CD8-positive, alpha-beta memory T cell (primary cell): Measurements from ENCODE around the gene ATP13A3. TPM values are rescaled to one million over a fixed set of nuclear protein-coding genes. Genes with fewer than 3 reads are reported as not detected.

ENCODE experiments used
- CTCF ChIA-PET: fragments of 350-600 bp; sonication (Branson Sonifier 250); formaldehyde crosslinking; loops from one replicate; lab custom pipeline; 2021; ENCODE audit warnings: antibody characterized with exemption; lab: Charles Lee
- POLR2A ChIA-PET: fragments of 350-600 bp; sonication (Branson Sonifier 250); formaldehyde crosslinking; loops from one replicate; lab custom pipeline; 2021; ENCODE audit warnings: antibody characterized with exemption; lab: Charles Lee
- DNase-seq, 5 donors: peaks; one replicate each; pipeline versions ENCODE4 v3.0.0 to v3.0.0-alpha.2; 2020 to 2022; ENCODE audit warnings: mixed read lengths in 1 of 5
- H3K27ac ChIP-seq: one replicate; pipeline ENCODE4 v1.7.0; 2013; ENCODE audit warnings: low read depth, mild to moderate bottlenecking, low read length, moderate library complexity
- H3K27me3 ChIP-seq: 2 replicates; pipeline ENCODE4 v1.7.0; 2013; ENCODE audit warnings: low read length, mild to moderate bottlenecking; ENCODE audit not compliant: insufficient read depth, poor library complexity, severe bottlenecking
- H3K36me3 ChIP-seq: 2 replicates; pipeline ENCODE4 v1.7.0; 2013; ENCODE audit warnings: mild to moderate bottlenecking, low read length, moderate library complexity; ENCODE audit not compliant: insufficient read depth
- H3K4me1 ChIP-seq: 2 replicates; pipeline ENCODE4 v1.7.0; 2013; ENCODE audit warnings: mild to moderate bottlenecking, low read length, moderate library complexity; ENCODE audit not compliant: insufficient read depth
- H3K4me3 ChIP-seq: 2 replicates; pipeline ENCODE4 v1.7.0; 2013; ENCODE audit warnings: mild to moderate bottlenecking, low read length
- H3K9me3 ChIP-seq: 2 replicates; pipeline ENCODE4 v1.7.0; 2013; ENCODE audit warnings: mild to moderate bottlenecking, low read length
- H3K27ac Mint-ChIP-seq, 8 donors: one replicate each; pipeline ENCODE4 v1.8.0; 2020 to 2021; ENCODE audit warnings: mixed read lengths in 8 of 8, mild to moderate bottlenecking in 6 of 8, inconsistent platforms in 3 of 8, moderate library complexity in 3 of 8
- H3K27me3 Mint-ChIP-seq, 2 donors: one replicate each; pipeline ENCODE4 v1.8.0; 2020 to 2021; ENCODE audit warnings: mixed read lengths in 2 of 2, mild to moderate bottlenecking in 1 of 2, moderate library complexity in 1 of 2
- H3K36me3 Mint-ChIP-seq, 3 donors: one replicate each; pipeline ENCODE4 v1.8.0; 2020 to 2021; ENCODE audit warnings: mixed read lengths in 3 of 3, inconsistent platforms in 1 of 3, mild to moderate bottlenecking in 1 of 3
- H3K4me1 Mint-ChIP-seq, 3 donors: one replicate each; pipeline ENCODE4 v1.8.0; 2020 to 2021; ENCODE audit warnings: mixed read lengths in 3 of 3, inconsistent platforms in 1 of 3, mild to moderate bottlenecking in 1 of 3
- H3K4me3 Mint-ChIP-seq, 7 donors: one replicate each; pipeline ENCODE4 v1.8.0; 2020 to 2021; ENCODE audit warnings: mixed read lengths in 7 of 7, mild to moderate bottlenecking in 6 of 7, moderate library complexity in 4 of 7, inconsistent platforms in 2 of 7
- H3K9me3 Mint-ChIP-seq, 5 donors: one replicate each; pipeline ENCODE4 v1.8.0; 2020 to 2022; ENCODE audit warnings: mixed read lengths in 5 of 5, mild to moderate bottlenecking in 3 of 5, moderate library complexity in 2 of 5, inconsistent platforms in 1 of 5
- polyA plus RNA-seq: library from polyadenylated mRNA; unstranded; fragments of 300-500 nt; fragmentation: Illumina TruSeq; gene quantifications from one replicate; pipeline ENCODE4 v1.2.3, GENCODE V29; 2021
- total RNA-seq, 2 experiments: library from RNA; stranded (reverse); gene quantifications; one replicate each; pipeline ENCODE4 v1.2.3, GENCODE V29; 2021

The ATP13A3 gene
- total and polyA plus RNA-seq, 3 experiments from 2014 or later = 10.5 to 165 (median 144) TPM

DNA sequence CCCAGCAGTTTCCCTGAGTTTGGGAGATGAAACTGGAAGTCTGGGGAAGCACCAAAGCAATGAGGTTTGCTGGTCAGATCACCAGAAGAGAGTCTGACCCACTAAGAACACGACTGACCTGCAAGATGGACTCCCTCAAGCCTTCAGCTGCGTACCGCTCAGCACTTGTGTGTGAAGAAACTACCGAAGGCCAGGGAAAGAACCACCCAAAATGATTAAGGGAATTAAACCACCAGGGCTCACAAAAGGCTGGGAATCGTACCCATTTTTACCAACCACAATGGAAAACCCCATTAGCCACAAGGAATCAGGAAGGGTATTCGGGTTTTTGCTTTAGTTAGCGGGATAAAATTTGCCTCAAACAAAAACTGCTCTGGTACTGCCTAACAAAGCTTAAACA, 21.6 kb downstream of the ATP13A3 start:
- Histone ChIP-seq H3K27ac (no peak overlapping the region), H3K9me3 (no peaks in the 10 kb centered on the region), H3K4me3 (no peak overlapping the region), H3K27me3 (no peaks in the 10 kb centered on the region), H3K36me3 (peaks cover 5% of the 10 kb centered on the region), H3K4me1 (peaks cover 9% of the 10 kb centered on the region)
- no peaks in the 10 kb centered on the region for H3K9me3 Mint-ChIP-seq
- H3K4me3 Mint-ChIP-seq = peak overlapping the region in 1 of 7 donors; percentile 10
- no peaks in the 10 kb centered on the region for H3K27me3 Mint-ChIP-seq
- H3K27ac Mint-ChIP-seq = no peak overlapping the region
- peaks cover 16 to 24% (median 24%) of the 10 kb centered on the region in 3 donors for H3K4me1 Mint-ChIP-seq
- ChIA-PET CTCF (no interaction called here), POLR2A (no interaction called here)
- no peak for DNase-seq
- peaks cover 0 to 9% (median 5%) of the 10 kb centered on the region in 3 donors for H3K36me3 Mint-ChIP-seq

DNA sequence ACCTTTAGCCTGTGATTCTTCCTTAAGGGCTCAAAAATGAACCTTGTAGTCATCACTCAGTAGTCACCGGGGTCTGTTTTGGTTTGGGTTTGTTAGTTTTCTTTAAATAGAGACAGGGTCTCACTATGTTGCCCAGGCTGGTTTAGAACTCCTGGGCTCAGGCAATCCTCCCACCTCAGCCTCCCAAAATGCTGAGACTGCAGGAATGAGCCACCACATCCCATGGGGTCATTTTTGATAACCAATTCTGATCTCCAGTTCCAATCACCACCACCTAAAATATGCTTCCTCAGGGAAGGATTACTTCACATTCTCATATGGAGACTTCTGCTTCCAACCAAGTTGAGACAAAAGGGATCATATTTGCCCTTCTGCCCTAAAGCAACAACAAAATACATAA, 22.1 kb downstream of the ATP13A3 start:
- ChIA-PET CTCF (no interaction called here), POLR2A (no interaction called here)
- Mint-ChIP-seq H3K4me3 (no peak overlapping the region), H3K4me1 (peaks cover 16 to 24% (median 24%) of the 10 kb centered on the region in 3 donors), H3K27ac (peak overlapping the region in 3 of 8 donors; percentile 4 to 75 (median 38)), H3K36me3 (peaks cover 0 to 14% (median 6%) of the 10 kb centered on the region in 3 donors), H3K27me3 (no peaks in the 10 kb centered on the region), H3K9me3 (no peaks in the 10 kb centered on the region)
- H3K27me3 ChIP-seq = no peaks in the 10 kb centered on the region
- H3K27ac ChIP-seq = no peak overlapping the region
- DNase-seq = no peak
- H3K9me3 ChIP-seq = no peaks in the 10 kb centered on the region
- peaks cover 9% of the 10 kb centered on the region for H3K4me1 ChIP-seq
- peaks cover 5% of the 10 kb centered on the region for H3K36me3 ChIP-seq
- no peak overlapping the region for H3K4me3 ChIP-seq

DNA sequence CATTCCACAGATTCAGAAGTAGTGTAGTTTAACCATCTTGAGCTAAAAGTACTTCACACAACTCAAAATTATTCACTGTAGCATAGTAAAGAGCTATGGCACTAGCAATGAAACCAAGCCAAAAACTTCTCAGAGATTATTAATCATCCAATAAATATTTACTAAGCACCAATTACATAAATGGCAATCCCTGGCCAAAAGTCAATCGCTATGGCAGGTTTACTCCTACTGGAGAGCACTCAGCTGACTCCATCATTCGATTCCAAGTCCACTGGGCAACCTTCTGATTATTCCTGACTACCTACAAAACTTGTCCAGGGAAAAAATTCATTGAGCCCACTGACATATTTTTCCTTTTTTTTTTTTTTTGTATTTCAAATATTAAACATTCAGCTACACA, 23.9 kb downstream of the ATP13A3 start:
- H3K36me3 Mint-ChIP-seq = peaks cover 0 to 22% (median 12%) of the 10 kb centered on the region in 3 donors
- H3K4me1 Mint-ChIP-seq = peaks cover 16 to 24% (median 24%) of the 10 kb centered on the region in 3 donors
- H3K27ac Mint-ChIP-seq = no peak overlapping the region
- ChIA-PET CTCF (interaction anchor here (0.7 to 0.8 kb wide), 2 partner anchors 9 to 14 kb away, joined by 3 read pairs; no protein-coding TSS in a partner anchor), POLR2A (interaction anchor here (0.6 to 0.7 kb wide), 2 partner anchors 52 to 68 kb away, joined by 4 to 5 read pairs; no protein-coding TSS in a partner anchor)
- no peaks in the 10 kb centered on the region for H3K27me3 Mint-ChIP-seq
- no peak overlapping the region for H3K4me3 Mint-ChIP-seq
- peaks cover 8% of the 10 kb centered on the region for H3K36me3 ChIP-seq
- no peak overlapping the region for H3K27ac ChIP-seq
- H3K9me3 ChIP-seq = no peaks in the 10 kb centered on the region
- no peaks in the 10 kb centered on the region for H3K9me3 Mint-ChIP-seq
- no peak for DNase-seq
- H3K4me1 ChIP-seq = peaks cover 9% of the 10 kb centered on the region
- H3K27me3 ChIP-seq = no peaks in the 10 kb centered on the region
- H3K4me3 ChIP-seq = no peak overlapping the region

DNA sequence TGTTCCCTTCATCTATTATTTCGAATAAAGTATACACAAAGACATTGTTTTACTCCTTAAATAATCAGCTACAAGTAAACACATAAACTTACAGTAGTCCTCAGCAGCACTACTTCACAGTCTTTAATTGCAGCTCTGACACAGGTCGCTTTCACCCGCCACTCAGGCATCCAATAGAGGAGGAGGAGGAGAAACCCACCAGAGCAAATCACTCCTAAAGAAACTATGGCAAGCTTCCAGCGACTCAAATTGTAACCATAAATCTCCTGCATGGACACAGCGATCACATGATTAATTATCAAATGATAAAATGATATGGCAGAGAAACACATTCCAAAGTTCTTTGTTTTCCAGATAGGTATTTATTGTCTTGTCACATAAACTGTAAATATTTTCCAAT, 26.2 kb downstream of the ATP13A3 start:
- H3K27me3 ChIP-seq = no peaks in the 10 kb centered on the region
- H3K27ac ChIP-seq = no peak overlapping the region
- ChIA-PET CTCF (no interaction called here), POLR2A (no interaction called here)
- H3K36me3 ChIP-seq = peaks cover 8% of the 10 kb centered on the region
- H3K4me3 ChIP-seq = no peak overlapping the region
- Mint-ChIP-seq H3K27me3 (no peaks in the 10 kb centered on the region), H3K4me1 (peaks cover 8 to 14% (median 11%) of the 10 kb centered on the region in 3 donors), H3K36me3 (peaks cover 0 to 35% (median 14%) of the 10 kb centered on the region in 3 donors), H3K4me3 (no peak overlapping the region), H3K9me3 (no peaks in the 10 kb centered on the region), H3K27ac (peak overlapping the region in 1 of 8 donors; percentile 17)
- H3K9me3 ChIP-seq = no peaks in the 10 kb centered on the region
- H3K4me1 ChIP-seq = no peaks in the 10 kb centered on the region
- DNase-seq = no peak

DNA sequence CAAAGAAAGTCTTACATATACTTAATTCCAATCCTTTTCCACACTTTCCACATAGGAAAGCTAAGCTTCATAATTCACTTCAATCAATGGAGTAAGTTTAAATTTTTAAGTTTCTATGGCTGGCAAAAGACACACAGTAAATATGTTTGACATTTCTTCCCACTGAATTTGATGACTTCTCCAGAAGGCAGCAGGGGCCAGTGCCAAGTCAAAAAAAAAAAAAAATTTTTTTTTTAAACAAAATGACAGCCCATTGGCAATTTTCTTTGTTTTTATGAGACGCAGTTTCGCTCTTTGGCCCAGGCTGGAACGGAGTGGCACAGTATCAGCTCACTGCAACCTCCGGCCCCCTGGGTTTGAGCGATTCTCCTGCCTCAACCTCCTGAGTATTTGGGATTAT, 28.7 kb downstream of the ATP13A3 start:
- Histone ChIP-seq H3K9me3 (no peaks in the 10 kb centered on the region), H3K4me1 (no peaks in the 10 kb centered on the region), H3K27me3 (no peaks in the 10 kb centered on the region), H3K4me3 (no peak overlapping the region), H3K36me3 (peaks cover 8% of the 10 kb centered on the region), H3K27ac (no peak overlapping the region)
- Mint-ChIP-seq H3K4me1 (no peaks in the 10 kb centered on the region), H3K27me3 (no peaks in the 10 kb centered on the region), H3K9me3 (no peaks in the 10 kb centered on the region), H3K36me3 (peaks cover 0 to 55% (median 12%) of the 10 kb centered on the region in 3 donors), H3K27ac (no peak overlapping the region), H3K4me3 (no peak overlapping the region)
- DNase-seq = no peak
- ChIA-PET CTCF (interaction anchor here (0.7 kb wide), 2 partner anchors 10 to 818 kb away, joined by 3 to 4 read pairs; no protein-coding TSS in a partner anchor), POLR2A (interaction anchor here (0.8 kb wide), 1 partner anchor 60 kb away, joined by 7 read pairs; no protein-coding TSS in a partner anchor)

DNA sequence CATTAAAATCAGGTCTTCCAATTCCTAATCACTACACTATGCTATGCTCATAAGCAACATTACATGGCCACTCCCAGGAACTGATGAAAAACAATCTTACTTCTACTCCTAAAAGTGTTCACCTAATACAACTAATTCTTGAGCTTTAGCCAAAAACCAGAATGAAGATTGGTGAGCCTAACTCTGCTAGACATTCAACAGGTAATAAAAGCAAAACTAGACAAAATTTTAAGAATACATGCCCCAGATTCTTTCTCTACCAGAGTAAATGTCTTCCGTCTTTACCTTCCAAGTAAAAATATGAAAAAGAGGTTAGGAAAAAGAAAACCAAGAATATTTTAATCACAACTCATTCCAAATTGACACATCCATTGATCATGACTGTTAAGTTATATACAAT, 31.3 kb downstream of the ATP13A3 start:
- Mint-ChIP-seq H3K27ac (no peak overlapping the region), H3K4me3 (no peak overlapping the region), H3K27me3 (no peaks in the 10 kb centered on the region), H3K9me3 (no peaks in the 10 kb centered on the region), H3K36me3 (peaks cover 5 to 67% (median 21%) of the 10 kb centered on the region in 3 donors), H3K4me1 (no peaks in the 10 kb centered on the region)
- POLR2A ChIA-PET = no interaction called here
- Histone ChIP-seq H3K9me3 (no peaks in the 10 kb centered on the region), H3K36me3 (peaks cover 5% of the 10 kb centered on the region), H3K4me3 (no peak overlapping the region), H3K27me3 (no peaks in the 10 kb centered on the region), H3K4me1 (no peaks in the 10 kb centered on the region), H3K27ac (no peak overlapping the region)
- no peak for DNase-seq
- CTCF ChIA-PET = interaction anchor here (1.0 kb wide), 1 partner anchor 17 kb away, joined by 3 read pairs; no protein-coding TSS in a partner anchor

DNA sequence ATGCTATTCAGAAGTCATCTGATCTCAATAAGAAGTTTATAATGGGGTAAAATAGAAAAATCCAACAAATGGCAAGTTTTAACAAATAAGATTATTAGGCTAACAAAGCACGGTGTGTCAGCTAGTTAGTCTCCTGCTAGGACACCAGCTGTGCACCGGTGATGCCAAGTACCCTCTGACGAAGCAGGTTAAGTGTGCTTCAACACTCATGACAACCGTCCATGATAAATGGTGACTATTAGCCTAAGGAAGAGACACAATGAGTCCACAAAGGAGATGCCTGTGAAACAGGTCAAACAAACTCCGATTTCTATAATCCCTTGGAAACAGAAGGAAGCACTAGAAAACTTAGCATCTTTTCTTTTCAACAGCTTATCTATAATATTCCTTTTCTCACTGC, 36.5 kb downstream of the ATP13A3 start:
- H3K4me1 Mint-ChIP-seq = peaks cover 3 to 10% (median 6%) of the 10 kb centered on the region in 3 donors
- H3K4me3 Mint-ChIP-seq = no peak overlapping the region
- no peaks in the 10 kb centered on the region for H3K4me1 ChIP-seq
- H3K27ac Mint-ChIP-seq = no peak overlapping the region
- H3K27ac ChIP-seq = no peak overlapping the region
- no peaks in the 10 kb centered on the region for H3K27me3 Mint-ChIP-seq
- peaks cover 10 to 79% (median 34%) of the 10 kb centered on the region in 3 donors for H3K36me3 Mint-ChIP-seq
- no peaks in the 10 kb centered on the region for H3K9me3 ChIP-seq
- H3K9me3 Mint-ChIP-seq = no peaks in the 10 kb centered on the region
- POLR2A ChIA-PET = no interaction called here
- H3K4me3 ChIP-seq = no peak overlapping the region
- H3K36me3 ChIP-seq = peaks cover 17% of the 10 kb centered on the region
- DNase-seq = no peak
- CTCF ChIA-PET = interaction anchor here (1.6 kb wide), 1 partner anchor 22 kb away, joined by 5 read pairs; no protein-coding TSS in a partner anchor
- H3K27me3 ChIP-seq = no peaks in the 10 kb centered on the region

DNA sequence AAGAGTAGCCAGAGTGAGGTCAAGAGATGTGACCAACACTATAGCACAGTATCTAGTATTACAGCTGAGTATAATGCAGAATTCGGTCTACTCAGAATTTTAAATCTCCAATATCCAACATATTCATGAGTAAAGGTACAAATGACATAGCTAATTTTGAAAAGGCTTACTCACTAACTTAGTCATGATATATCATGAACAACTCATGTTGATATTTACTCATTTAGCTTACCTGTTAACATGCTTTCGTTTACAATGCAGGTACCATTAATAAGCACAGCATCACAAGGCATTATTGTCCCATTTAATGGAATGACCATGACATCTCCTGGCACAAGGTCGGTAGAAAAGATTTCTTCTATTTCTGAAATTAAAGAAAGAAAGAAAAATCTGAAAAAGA, 36.9 kb downstream of the ATP13A3 start:
- CTCF ChIA-PET = interaction anchor here (1.6 kb wide), 1 partner anchor 22 kb away, joined by 5 read pairs; no protein-coding TSS in a partner anchor
- no peak for DNase-seq
- Histone ChIP-seq H3K36me3 (peaks cover 17% of the 10 kb centered on the region), H3K27me3 (no peaks in the 10 kb centered on the region), H3K9me3 (no peaks in the 10 kb centered on the region), H3K27ac (no peak overlapping the region), H3K4me3 (no peak overlapping the region), H3K4me1 (no peaks in the 10 kb centered on the region)
- Mint-ChIP-seq H3K36me3 (peaks cover 10 to 79% (median 36%) of the 10 kb centered on the region in 3 donors), H3K27ac (peak overlapping the region in 1 of 8 donors; percentile 36), H3K4me1 (peaks cover 3 to 14% (median 6%) of the 10 kb centered on the region in 3 donors), H3K4me3 (no peak overlapping the region), H3K27me3 (no peaks in the 10 kb centered on the region), H3K9me3 (no peaks in the 10 kb centered on the region)
- POLR2A ChIA-PET = no interaction called here
